ENCODE results near the gene MLLT11. TPM values are rescaled to one million over a fixed set of nuclear protein-coding genes. Genes with fewer than 3 reads are reported as not detected.
"Not testable (repeated sequence)": the region's sequence is repeated elsewhere in the genome, so short reads cannot be mapped to it uniquely, and the experiment has no call there.

Gene MLLT11
- total and polyA plus RNA-seq, 4 donors, result 0.96 to 1.4 (median 1.2) TPM

DNA sequence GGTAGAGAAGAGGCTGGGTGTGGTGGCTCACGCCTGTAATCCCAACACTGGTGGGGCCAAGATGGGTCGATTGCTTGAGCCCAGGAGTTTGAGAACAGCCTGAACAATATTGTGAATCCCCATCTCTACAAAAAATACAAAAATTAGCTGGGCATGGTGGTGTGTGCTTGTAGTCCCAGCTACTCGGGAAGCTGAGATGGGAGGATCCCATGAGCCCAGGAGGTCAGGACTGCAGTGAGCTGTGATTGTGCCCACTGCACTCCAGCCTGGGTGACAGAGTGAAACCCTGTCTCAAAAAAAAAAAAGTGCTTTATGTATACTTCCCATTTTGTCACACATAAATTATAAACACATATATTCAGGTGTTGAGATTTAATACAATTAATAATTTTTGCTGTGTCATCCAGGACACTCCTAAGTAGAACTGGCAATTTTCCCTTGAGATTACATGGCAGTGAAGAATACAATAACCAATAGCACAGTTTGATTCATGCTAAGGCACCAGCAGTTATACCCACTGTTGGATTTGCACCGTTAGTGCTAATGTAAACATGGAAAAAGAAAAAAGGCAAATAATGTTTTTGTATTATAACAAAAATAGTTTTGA lies 25.9 kb downstream of the MLLT11 start:
- DNase-seq, result no peak
- 73 to 85% methylated on average over 4 of the region's 4 CpGs for WGBS, 2 donors
- no peaks in the 10 kb centered on the region for H3K36me3 ChIP-seq (ENCODE audit: control insufficient read depth in 4 of 4, insufficient read depth in 4 of 4, low read length in 4 of 4)
- no peaks in the 10 kb centered on the region for H3K4me1 ChIP-seq (ENCODE audit: control insufficient read depth in 5 of 5, insufficient read depth in 5 of 5, low read length in 5 of 5)
- ATAC-seq (ENCODE audit: insufficient read depth, low FRiP score), result no peak
- TF ChIP-seq, protein P1, sequence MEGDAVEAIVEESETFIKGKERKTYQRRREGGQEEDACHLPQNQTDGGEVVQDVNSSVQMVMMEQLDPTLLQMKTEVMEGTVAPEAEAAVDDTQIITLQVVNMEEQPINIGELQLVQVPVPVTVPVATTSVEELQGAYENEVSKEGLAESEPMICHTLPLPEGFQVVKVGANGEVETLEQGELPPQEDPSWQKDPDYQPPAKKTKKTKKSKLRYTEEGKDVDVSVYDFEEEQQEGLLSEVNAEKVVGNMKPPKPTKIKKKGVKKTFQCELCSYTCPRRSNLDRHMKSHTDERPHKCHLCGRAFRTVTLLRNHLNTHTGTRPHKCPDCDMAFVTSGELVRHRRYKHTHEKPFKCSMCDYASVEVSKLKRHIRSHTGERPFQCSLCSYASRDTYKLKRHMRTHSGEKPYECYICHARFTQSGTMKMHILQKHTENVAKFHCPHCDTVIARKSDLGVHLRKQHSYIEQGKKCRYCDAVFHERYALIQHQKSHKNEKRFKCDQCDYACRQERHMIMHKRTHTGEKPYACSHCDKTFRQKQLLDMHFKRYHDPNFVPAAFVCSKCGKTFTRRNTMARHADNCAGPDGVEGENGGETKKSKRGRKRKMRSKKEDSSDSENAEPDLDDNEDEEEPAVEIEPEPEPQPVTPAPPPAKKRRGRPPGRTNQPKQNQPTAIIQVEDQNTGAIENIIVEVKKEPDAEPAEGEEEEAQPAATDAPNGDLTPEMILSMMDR (IDR thresholded peaks at IDR 0.05; ENCODE audit: control extremely low read depth, extremely low read depth), result no peak
- H3K9me3 ChIP-seq (ENCODE audit: control insufficient read depth in 4 of 4, insufficient read depth in 3 of 4, low read length in 3 of 4), result no peaks in the 10 kb centered on the region
- H3K4me3 ChIP-seq, result no peak overlapping the region
- H3K27ac ChIP-seq (ENCODE audit: low read depth in 1 of 2, low read length in 1 of 2), result no peak overlapping the region
- H3K9ac ChIP-seq (ENCODE audit: insufficient read depth in 1 of 2, low read length in 2 of 2), result no peak overlapping the region
- no peaks in the 10 kb centered on the region for H3K27me3 ChIP-seq (ENCODE audit: control insufficient read depth in 3 of 3, insufficient read depth in 3 of 3, low read length in 2 of 3)

DNA sequence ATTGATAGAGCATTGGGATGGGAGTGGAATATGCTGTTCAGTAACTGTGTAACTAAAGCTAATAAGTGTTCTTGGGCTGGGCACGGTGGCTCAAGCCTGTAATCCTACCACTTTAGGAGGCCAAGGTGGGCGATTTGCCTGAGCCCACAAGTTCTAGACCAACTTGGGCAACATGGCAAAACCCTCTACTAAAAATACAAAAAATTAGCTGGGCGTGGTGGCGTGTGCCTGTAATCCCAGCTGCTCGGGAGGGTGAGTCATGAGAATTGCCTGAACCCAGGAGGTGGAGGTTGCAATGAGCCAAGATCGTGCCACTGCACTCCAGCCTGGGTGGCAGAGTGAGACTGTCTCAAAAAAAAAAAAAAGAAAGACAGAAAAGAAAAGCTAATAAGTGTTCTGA lies 37.2 kb downstream of the MLLT11 start:
- H3K9me3 ChIP-seq (ENCODE audit: control insufficient read depth in 4 of 4, insufficient read depth in 3 of 4, low read length in 3 of 4); H3K36me3 ChIP-seq (ENCODE audit: control insufficient read depth in 4 of 4, insufficient read depth in 4 of 4, low read length in 4 of 4); H3K4me3 ChIP-seq; H3K27ac ChIP-seq (ENCODE audit: low read depth in 1 of 2, low read length in 1 of 2); H3K9ac ChIP-seq (ENCODE audit: insufficient read depth in 1 of 2, low read length in 2 of 2); H3K27me3 ChIP-seq (ENCODE audit: control insufficient read depth in 3 of 3, insufficient read depth in 3 of 3, low read length in 2 of 3); ATAC-seq (ENCODE audit: insufficient read depth, low FRiP score); DNase-seq; H3K4me1 ChIP-seq (ENCODE audit: control insufficient read depth in 5 of 5, insufficient read depth in 5 of 5, low read length in 5 of 5): not testable (repeated sequence)
- 85 to 90% methylated on average over 6 of the region's 6 CpGs for whole genome bisulfite sequencing, 2 donors

DNA sequence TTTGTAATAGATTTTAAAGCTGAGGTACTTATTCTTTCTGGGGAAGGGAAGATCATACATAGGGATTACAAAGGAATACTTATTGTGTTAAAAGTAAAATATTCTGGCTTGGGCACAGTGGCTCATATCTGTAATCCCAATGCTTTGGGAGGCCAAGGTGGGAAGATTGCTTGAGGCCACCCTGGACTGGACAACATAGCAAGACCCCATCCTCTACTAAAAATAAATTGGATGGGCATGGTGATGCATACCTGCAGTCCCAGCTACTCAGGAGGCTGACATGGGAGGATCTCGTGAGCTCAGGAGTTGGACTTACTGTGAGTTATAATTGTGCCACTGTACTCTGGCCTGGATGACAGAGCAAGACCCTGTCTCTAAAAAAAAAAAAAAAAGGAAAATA lies 37.9 kb downstream of the MLLT11 start:
- 100% methylated on average over 1 of the region's 1 CpG for WGBS, 2 donors

DNA sequence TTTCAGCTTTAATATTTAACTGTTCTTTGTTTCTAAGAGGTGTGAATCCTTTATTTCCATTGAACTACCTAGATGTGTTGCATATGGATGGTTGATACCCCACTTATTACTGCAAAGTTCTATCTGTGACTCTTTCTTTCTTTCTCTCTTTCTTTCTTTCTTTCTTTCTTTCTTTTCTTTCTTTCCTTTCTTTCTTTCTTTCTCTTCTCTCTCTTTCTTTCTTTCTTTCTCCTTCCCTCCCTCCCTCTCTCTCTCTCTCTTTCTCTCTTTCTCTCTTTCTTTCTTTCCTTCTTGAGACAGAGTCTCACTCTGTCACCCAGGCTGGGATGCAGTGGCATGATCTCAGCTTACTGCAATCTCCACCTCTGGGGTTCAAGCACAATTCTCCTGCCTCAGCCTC lies 44.4 kb downstream of the MLLT11 start:
- H3K4me3 ChIP-seq, result no peak overlapping the region

More for the DNA sequence above, 37.9 kb downstream of the MLLT11 start:
- Histone ChIP-seq H3K27ac (ENCODE audit: low read depth in 1 of 2, low read length in 1 of 2) (no peak overlapping the region), H3K4me3 (no peak overlapping the region), H3K4me1 (ENCODE audit: control insufficient read depth in 5 of 5, insufficient read depth in 5 of 5, low read length in 5 of 5) (no peaks in the 10 kb centered on the region), H3K36me3 (ENCODE audit: control insufficient read depth in 4 of 4, insufficient read depth in 4 of 4, low read length in 4 of 4) (peaks cover 0 to 2% (median under 1%) of the 10 kb centered on the region in 4 donors), H3K27me3 (ENCODE audit: control insufficient read depth in 3 of 3, insufficient read depth in 3 of 3, low read length in 2 of 3) (no peaks in the 10 kb centered on the region), H3K9me3 (ENCODE audit: control insufficient read depth in 4 of 4, insufficient read depth in 3 of 4, low read length in 3 of 4) (no peaks in the 10 kb centered on the region), H3K9ac (ENCODE audit: insufficient read depth in 1 of 2, low read length in 2 of 2) (no peak overlapping the region)
- ATAC-seq (ENCODE audit: insufficient read depth, low FRiP score) (no peak), DNase-seq (no peak)
- TF ChIP-seq, protein P1 (IDR thresholded peaks at IDR 0.05; ENCODE audit: control extremely low read depth, extremely low read depth), result no peak

More for the DNA sequence above, 44.4 kb downstream of the MLLT11 start:
- no peak for DNase-seq
- TF ChIP-seq, protein P1 (IDR thresholded peaks at IDR 0.05; ENCODE audit: control extremely low read depth, extremely low read depth), result no peak
- Histone ChIP-seq H3K9me3 (ENCODE audit: control insufficient read depth in 4 of 4, insufficient read depth in 3 of 4, low read length in 3 of 4) (no peaks in the 10 kb centered on the region), H3K4me1 (ENCODE audit: control insufficient read depth in 5 of 5, insufficient read depth in 5 of 5, low read length in 5 of 5) (no peaks in the 10 kb centered on the region), H3K27ac (ENCODE audit: low read depth in 1 of 2, low read length in 1 of 2) (no peak overlapping the region), H3K36me3 (ENCODE audit: control insufficient read depth in 4 of 4, insufficient read depth in 4 of 4, low read length in 4 of 4) (peaks cover 0 to 7% (median 3%) of the 10 kb centered on the region in 4 donors), H3K9ac (ENCODE audit: insufficient read depth in 1 of 2, low read length in 2 of 2) (no peak overlapping the region), H3K27me3 (ENCODE audit: control insufficient read depth in 3 of 3, insufficient read depth in 3 of 3, low read length in 2 of 3) (no peaks in the 10 kb centered on the region)
- no peak for ATAC-seq (ENCODE audit: insufficient read depth, low FRiP score)

Measured in lung (tissue), 12 donors.